Measurements from ENCODE around the gene MASP1. TPM values are rescaled to one million over a fixed set of nuclear protein-coding genes. Genes with fewer than 3 reads are reported as not detected.

MASP1 gene
- total RNA-seq, 1 donor, result not detected

DNA sequence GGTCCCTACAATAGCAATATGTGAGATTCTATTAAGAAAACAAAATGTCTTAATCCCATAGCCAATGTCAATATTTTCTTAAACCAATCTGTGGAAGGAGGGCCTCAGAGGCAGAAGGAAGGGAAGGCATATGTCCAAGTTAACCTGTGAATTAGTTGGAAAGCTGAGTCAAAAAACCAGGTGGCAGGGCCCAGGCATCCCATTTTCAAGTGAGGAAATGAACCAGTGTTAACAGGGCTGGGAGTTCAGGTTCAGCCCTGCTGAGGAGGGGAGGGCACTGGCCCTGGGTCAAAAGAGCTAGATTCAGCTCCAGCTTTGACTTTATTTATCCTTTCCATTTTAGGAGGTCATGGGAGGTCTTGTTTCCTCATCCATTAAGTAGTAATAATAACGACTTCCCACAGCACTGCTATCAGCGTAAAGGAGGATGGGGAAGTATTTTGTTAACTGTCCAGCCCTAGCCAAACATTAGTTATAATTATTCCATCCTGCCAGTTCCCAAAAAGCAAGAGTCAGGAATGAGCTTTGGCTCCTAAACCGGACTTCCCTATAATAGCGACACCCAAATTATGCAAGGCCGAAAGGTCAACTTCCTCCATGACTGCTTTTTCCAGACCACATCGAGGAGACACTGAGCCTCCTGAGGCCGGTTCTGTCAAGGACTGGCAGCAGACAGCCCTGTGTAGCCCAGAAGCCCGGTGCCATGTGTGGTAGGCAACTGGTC, 3.2 kb downstream of the MASP1 start:
- Histone ChIP-seq H3K4me1 (ENCODE audit: insufficient read depth, low read length) (no peaks in the 10 kb centered on the region), H3K27me3 (ENCODE audit: insufficient read depth, low read length) (peaks cover 5% of the 10 kb centered on the region), H3K4me3 (ENCODE audit: low read length) (no peak overlapping the region), H3K9me3 (ENCODE audit: low read depth, low read length) (no peaks in the 10 kb centered on the region)

DNA sequence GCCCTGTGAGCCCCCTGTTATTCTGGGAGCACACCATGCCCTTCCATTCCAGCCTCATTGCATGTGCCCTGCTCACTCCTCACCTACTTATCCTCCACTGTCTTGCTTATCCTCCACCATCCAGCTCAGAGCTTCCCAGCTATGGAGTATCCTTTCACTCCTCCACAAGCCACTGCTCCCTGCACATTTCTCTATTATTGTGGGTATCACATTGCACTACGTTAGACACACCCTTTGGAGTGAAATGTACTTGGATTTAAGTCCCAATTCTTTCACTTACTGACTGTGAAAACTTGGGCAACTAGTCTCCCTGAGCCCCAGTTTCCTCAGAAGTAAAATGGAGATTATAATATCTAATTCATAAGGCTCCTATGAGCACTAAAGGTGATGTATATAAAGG, 4.3 kb downstream of the MASP1 start:
- Histone ChIP-seq H3K9me3 (ENCODE audit: low read depth, low read length) (no peaks in the 10 kb centered on the region), H3K4me1 (ENCODE audit: insufficient read depth, low read length) (no peaks in the 10 kb centered on the region), H3K27me3 (ENCODE audit: insufficient read depth, low read length) (peaks cover 5% of the 10 kb centered on the region), H3K4me3 (ENCODE audit: low read length) (no peak overlapping the region)

DNA sequence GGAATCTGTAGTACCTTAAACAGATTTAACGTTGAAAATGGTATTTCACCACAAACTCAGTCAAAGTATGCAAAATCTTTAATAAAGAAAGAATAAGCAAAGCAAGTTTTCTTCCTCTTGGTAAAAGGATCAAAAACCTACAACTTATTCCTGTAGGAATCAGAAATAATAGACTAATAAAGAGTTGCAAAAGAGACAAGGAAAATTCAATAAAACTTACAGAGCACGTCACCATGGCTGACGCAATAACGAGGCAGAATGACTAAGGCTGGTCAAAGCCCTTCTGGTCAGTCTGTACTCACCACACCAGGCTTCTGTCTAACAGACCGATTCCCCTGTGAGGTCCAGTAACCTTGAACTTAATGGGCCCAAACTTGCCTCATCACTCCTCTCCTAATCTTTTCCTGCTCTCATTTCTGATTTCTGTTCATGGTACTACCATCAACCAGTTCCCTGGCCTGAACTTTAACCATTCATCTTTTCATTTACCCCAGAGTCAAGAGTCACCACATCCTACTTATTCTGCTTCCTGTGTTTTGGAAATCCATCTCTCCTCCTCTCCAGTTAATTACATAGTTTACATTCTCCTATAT, 5.0 kb downstream of the MASP1 start:
- H3K4me1 ChIP-seq (ENCODE audit: insufficient read depth, low read length), result no peaks in the 10 kb centered on the region
- H3K27me3 ChIP-seq (ENCODE audit: insufficient read depth, low read length), result peaks cover 5% of the 10 kb centered on the region
- H3K4me3 ChIP-seq (ENCODE audit: low read length), result no peak overlapping the region
- H3K9me3 ChIP-seq (ENCODE audit: low read depth, low read length), result no peaks in the 10 kb centered on the region

- H3K4me3 ChIP-seq (ENCODE audit: low read length), result no peak overlapping the region
- no peaks in the 10 kb centered on the region for H3K9me3 ChIP-seq (ENCODE audit: low read depth, low read length)
- peaks cover 3% of the 10 kb centered on the region for H3K27me3 ChIP-seq (ENCODE audit: insufficient read depth, low read length)
- H3K4me1 ChIP-seq (ENCODE audit: insufficient read depth, low read length), result no peaks in the 10 kb centered on the region
Observed at GRCh38 chr3:187281191-187281714, 10.3 kb downstream of the MASP1 start.

DNA sequence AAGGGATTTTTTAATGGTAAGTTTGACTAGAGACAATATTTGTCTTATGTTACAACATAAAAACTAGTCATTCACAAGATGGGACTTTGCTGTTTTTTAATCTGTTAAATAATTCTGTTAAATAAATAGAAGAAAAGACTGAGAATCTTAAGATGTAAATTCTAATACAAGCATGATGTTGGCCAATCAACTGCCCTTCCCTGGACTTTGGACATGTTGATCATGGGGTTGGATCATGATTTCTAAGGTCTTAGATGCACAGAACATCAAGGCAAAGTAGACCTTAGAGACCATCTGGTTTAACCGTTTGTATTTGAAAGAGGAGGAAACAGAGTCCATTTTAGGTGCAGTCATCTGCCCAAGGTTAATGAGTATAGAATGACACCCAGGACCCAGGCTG, 10.9 kb downstream of the MASP1 start:
- H3K9me3 ChIP-seq (ENCODE audit: low read depth, low read length), result no peaks in the 10 kb centered on the region
- H3K27me3 ChIP-seq (ENCODE audit: insufficient read depth, low read length), result peaks cover 3% of the 10 kb centered on the region
- H3K4me3 ChIP-seq (ENCODE audit: low read length), result no peak overlapping the region

DNA sequence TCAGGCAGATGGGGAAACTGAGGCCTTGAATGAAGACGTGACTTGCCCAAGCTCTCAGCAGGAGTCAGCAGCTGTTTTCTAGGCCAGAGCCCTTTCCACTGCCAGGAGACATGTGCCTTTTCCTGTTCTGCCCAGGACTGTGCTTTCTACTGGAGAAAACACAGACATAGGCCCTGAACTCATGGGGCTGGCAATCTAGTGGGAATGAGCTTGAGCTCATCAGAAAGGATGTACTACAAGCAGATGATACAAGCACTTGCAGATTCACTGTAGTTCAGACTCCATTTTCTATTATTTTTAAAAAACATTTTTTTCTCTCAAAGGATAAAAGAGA, 14.4 kb downstream of the MASP1 start:
- Histone ChIP-seq H3K4me3 (ENCODE audit: low read length) (no peak overlapping the region), H3K27me3 (ENCODE audit: insufficient read depth, low read length) (no peaks in the 10 kb centered on the region), H3K9me3 (ENCODE audit: low read depth, low read length) (no peaks in the 10 kb centered on the region), H3K4me1 (ENCODE audit: insufficient read depth, low read length) (no peaks in the 10 kb centered on the region)

More for the DNA sequence above, 10.9 kb downstream of the MASP1 start:
- no peaks in the 10 kb centered on the region for H3K4me1 ChIP-seq (ENCODE audit: insufficient read depth, low read length)

GRCh38 chr3:187276397-187277128, 15.0 kb downstream of the MASP1 start:
- H3K4me3 ChIP-seq (ENCODE audit: low read length), result no peak overlapping the region
- no peaks in the 10 kb centered on the region for H3K4me1 ChIP-seq (ENCODE audit: insufficient read depth, low read length)
- H3K9me3 ChIP-seq (ENCODE audit: low read depth, low read length), result no peaks in the 10 kb centered on the region

DNA sequence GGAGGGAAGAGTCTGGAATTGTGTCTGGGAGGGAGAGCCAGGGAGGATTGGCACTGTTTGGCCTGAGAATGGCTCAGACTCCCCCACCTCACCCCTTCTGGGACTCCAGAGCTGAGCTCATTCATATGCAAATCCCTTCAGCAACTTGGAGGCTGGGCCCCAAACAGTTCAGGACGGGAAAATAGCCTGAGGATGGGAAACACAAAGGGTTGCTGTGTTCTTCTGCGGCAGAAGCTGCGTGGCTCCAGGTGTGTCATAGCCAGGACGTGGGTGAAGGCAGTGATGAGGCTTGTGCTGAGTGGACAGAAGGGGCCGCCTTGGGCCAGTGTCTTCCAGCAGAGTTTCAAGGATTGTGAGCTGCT, 16.6 kb downstream of the MASP1 start:
- Histone ChIP-seq H3K9me3 (ENCODE audit: low read depth, low read length) (no peaks in the 10 kb centered on the region), H3K4me1 (ENCODE audit: insufficient read depth, low read length) (no peaks in the 10 kb centered on the region), H3K4me3 (ENCODE audit: low read length) (no peak overlapping the region), H3K27me3 (ENCODE audit: insufficient read depth, low read length) (no peaks in the 10 kb centered on the region)

More at GRCh38 chr3:187276397-187277128, 15.0 kb downstream of the MASP1 start:
- H3K27me3 ChIP-seq (ENCODE audit: insufficient read depth, low read length), result no peaks in the 10 kb centered on the region

DNA sequence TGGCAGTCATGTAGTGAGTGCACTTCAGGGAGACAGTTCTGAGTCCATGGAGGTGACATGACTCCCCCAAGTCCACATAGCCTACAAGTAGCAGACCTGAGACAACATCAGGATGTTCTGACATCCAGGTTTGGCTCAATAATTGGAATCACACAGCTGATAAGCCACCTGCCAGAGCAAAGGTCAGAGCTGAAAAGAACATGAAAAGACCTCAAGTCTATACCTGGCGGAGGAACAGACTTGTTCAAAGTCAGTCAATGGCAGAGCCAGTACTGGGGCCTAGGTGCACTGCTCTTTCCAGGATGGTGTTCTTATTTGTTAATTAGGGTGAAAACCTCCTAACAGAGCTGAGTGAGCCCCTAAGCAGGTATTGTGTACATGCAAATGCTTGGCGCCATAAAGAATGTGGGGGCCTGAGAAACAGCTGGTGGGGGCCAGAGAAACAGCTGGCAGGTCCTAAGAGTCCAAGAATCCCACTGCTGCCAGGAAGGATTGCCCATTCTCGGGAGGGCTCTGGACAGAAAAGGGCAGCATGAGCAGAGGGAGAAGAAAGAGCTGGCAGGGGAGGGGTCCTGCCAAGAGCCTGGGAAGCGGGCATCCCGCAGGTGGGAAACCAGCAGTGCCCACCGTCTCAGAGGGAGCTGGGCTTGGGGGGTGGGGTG, 17.1 kb downstream of the MASP1 start:
- H3K4me3 ChIP-seq (ENCODE audit: low read length), result no peak overlapping the region
- peaks cover 3% of the 10 kb centered on the region for H3K9me3 ChIP-seq (ENCODE audit: low read depth, low read length)
- no peaks in the 10 kb centered on the region for H3K4me1 ChIP-seq (ENCODE audit: insufficient read depth, low read length)
- H3K27me3 ChIP-seq (ENCODE audit: insufficient read depth, low read length), result no peaks in the 10 kb centered on the region

- H3K4me3 ChIP-seq (ENCODE audit: low read length), result no peak overlapping the region
- no peaks in the 10 kb centered on the region for H3K4me1 ChIP-seq (ENCODE audit: insufficient read depth, low read length)
- no peaks in the 10 kb centered on the region for H3K27me3 ChIP-seq (ENCODE audit: insufficient read depth, low read length)
- peaks cover 5% of the 10 kb centered on the region for H3K9me3 ChIP-seq (ENCODE audit: low read depth, low read length)
Observed at GRCh38 chr3:187271582-187271981, 20.0 kb downstream of the MASP1 start.

DNA sequence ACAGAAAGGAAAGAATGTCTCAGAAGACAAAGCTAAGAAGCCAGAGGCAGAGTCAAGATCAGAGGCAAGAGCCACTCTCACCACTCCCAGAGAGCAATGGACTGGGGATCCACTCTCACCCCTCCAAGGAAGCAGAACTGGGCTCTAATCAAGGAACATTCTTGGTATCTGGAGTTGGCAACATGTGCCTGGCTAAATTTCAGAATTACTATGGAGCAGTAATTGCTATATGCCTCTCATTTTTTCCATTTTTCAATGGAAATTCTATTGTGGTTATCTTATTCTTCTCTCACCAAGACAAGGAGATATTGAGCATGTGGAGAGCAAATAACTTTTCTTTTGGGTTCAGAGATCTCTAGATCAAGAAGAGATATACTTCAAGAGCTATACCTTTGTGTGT, 22.1 kb downstream of the MASP1 start:
- Histone ChIP-seq H3K4me1 (ENCODE audit: insufficient read depth, low read length) (no peaks in the 10 kb centered on the region), H3K4me3 (ENCODE audit: low read length) (no peak overlapping the region)

DNA sequence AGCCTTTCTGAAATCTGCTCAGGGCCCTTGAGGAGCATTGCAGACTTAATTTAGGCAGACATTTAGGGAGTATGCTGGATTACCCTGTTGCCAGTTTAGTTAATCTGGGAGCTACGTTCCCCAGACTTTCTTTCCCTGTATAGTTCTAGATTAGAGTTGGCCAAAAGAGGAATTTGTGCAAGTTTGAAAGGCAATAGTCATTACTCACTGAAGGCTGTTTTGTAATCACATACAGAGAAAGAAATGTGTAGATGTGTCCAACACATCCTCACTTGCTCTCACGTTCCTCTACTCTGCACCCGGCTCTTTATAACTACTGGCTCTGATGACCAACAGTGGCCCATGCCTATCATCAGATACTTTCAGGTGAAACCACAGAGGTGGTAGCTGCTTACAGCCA, 24.2 kb downstream of the MASP1 start:
- Histone ChIP-seq H3K9me3 (ENCODE audit: low read depth, low read length) (peaks cover 5% of the 10 kb centered on the region), H3K4me3 (ENCODE audit: low read length) (no peak overlapping the region), H3K4me1 (ENCODE audit: insufficient read depth, low read length) (no peaks in the 10 kb centered on the region), H3K27me3 (ENCODE audit: insufficient read depth, low read length) (no peaks in the 10 kb centered on the region)

More for the DNA sequence above, 22.1 kb downstream of the MASP1 start:
- peaks cover 5% of the 10 kb centered on the region for H3K9me3 ChIP-seq (ENCODE audit: low read depth, low read length)
- no peaks in the 10 kb centered on the region for H3K27me3 ChIP-seq (ENCODE audit: insufficient read depth, low read length)

DNA sequence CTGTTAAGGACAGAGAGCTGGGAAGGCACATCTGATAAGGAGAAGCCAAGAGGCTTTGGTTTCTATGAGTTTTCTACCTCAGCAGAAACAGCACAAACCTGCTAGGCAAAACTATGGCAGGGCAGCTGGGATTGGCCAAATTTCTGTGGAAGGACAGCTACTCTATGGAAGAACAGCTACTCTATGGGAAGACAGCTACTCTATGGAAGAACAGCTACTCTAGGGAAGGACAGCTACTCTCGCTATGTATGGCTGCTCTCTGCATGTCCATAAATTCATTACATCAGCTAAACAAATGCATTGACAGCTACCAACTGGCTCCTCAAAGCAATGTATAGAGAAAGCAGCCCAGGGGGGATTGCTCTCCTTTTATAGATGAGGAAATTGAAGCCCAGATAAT, 24.8 kb downstream of the MASP1 start:
- Histone ChIP-seq H3K4me3 (ENCODE audit: low read length) (no peak overlapping the region), H3K9me3 (ENCODE audit: low read depth, low read length) (peaks cover 5% of the 10 kb centered on the region), H3K4me1 (ENCODE audit: insufficient read depth, low read length) (no peaks in the 10 kb centered on the region), H3K27me3 (ENCODE audit: insufficient read depth, low read length) (no peaks in the 10 kb centered on the region)

GRCh38 chr3:187265461-187265955, 26.0 kb downstream of the MASP1 start:
- peaks cover 5% of the 10 kb centered on the region for H3K9me3 ChIP-seq (ENCODE audit: low read depth, low read length)
- H3K27me3 ChIP-seq (ENCODE audit: insufficient read depth, low read length), result no peaks in the 10 kb centered on the region
- H3K4me1 ChIP-seq (ENCODE audit: insufficient read depth, low read length), result no peaks in the 10 kb centered on the region
- no peak overlapping the region for H3K4me3 ChIP-seq (ENCODE audit: low read length)

DNA sequence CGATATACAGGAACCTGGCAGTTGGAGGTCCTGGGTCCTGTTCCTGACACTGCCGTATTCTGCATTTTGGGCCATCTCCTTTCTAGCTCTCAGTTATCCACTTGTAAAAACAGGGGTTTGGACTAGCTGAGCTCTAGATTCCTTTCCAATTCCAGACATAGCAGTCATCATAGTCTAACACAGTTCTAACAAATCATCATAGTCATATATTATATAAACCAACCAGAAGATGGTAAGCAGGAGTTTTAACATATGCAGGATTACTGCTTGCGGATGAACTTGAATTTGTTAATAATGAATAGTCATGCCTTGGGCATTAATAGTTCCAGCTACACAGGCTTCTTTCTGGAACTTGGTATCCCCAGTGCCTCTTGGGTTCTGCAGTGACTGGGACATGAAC, 26.6 kb downstream of the MASP1 start:
- H3K4me3 ChIP-seq (ENCODE audit: low read length), result no peak overlapping the region

More for the DNA sequence above, 26.6 kb downstream of the MASP1 start:
- H3K4me1 ChIP-seq (ENCODE audit: insufficient read depth, low read length), result no peaks in the 10 kb centered on the region
- no peaks in the 10 kb centered on the region for H3K27me3 ChIP-seq (ENCODE audit: insufficient read depth, low read length)
- peaks cover 5% of the 10 kb centered on the region for H3K9me3 ChIP-seq (ENCODE audit: low read depth, low read length)

Measured in mononuclear cell (primary cell).